ENCODE data around the gene GPHB5.

- TF ChIP-seq CTCF (IDR thresholded peaks at IDR 0.05) (no peak), POLR2AphosphoS5 (IDR thresholded peaks at IDR 0.05) (no peak), EP300 (IDR thresholded peaks at IDR 0.05; ENCODE audit: low read depth) (no peak)
Observed at GRCh38 chr14:63318835-63319234, at the start of gene GPHB5.

All from transverse colon (tissue), 4 donors.